HEK293T (cell line): ENCODE measurements around the gene DYNC2LI1.

Source experiments
- ARNT ChIP-seq: fragments of 450-650 bp; IDR thresholded peaks from 2 replicates; pipeline ENCODE4 v1.6.1; 2017; ENCODE audit warnings: mild to moderate bottlenecking
- FOXA1 ChIP-seq: fragments of 450-650 bp; IDR thresholded peaks from 2 replicates; pipeline ENCODE4 v1.6.1; 2016; ENCODE audit warnings: mild to moderate bottlenecking
- L3MBTL2 ChIP-seq: fragments of 450-650 bp; conservative IDR thresholded peaks from 2 replicates; pipeline ENCODE4 v1.6.1; 2016; ENCODE audit warnings: mild to moderate bottlenecking
- NFRKB ChIP-seq: fragments of 450-650 bp; IDR thresholded peaks from 2 replicates; pipeline ENCODE4 v1.6.1; 2016; ENCODE audit warnings: mild to moderate bottlenecking, moderate library complexity
- SP1 ChIP-seq: fragments of 450-650 bp; IDR thresholded peaks from 2 replicates; pipeline ENCODE4 v1.6.1; 2017
- SUZ12 ChIP-seq: fragments of 450-650 bp; IDR thresholded peaks from 2 replicates; pipeline ENCODE4 v1.6.1; 2016; ENCODE audit warnings: mild to moderate bottlenecking
- TARDBP ChIP-seq: fragments of 450-650 bp; IDR thresholded peaks from 2 replicates; pipeline ENCODE4 v1.6.1; 2016

DNA sequence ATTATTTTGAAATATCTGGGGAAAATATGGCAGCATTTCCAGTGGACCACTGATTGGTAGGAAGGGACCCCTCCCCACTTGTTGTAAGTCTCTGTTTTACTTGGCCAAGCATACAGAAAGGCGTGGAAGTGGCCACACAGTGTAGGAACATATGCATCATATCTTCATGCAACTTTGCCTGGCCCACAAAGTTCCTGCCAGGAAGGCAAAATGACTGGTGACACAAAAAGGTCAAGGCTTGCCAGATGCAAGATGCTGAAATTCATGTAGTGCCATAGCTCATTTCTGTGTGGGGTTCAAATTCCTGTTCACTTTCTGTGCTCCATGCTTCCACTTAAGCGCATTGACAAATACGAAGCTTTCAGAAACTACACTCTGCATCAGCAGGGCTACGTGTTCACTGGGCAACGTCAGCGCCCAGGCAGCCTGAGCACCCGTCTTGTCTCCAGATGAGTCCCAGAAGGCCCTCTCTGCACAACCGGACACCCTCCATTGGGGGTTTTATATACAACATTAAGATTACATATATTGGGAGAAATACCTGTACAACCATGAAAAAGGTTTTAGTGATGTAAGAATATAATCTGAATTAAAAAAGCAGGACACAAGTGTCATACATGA, 3.6 kb downstream of the DYNC2LI1 start:
- TF ChIP-seq SUZ12 (no peak), SP1 (no peak), NFRKB (no peak), FOXA1 (no peak), L3MBTL2 (no peak), TARDBP (no peak), ARNT (no peak)
